HL-60 (cell line): Measurements from ENCODE around the gene AK5.
A peak's percentile ranks its signal among the peaks of the same experiment; 100 is the strongest.

Source experiments
- DNase-seq, 2 experiments: peaks; one replicate each; pipeline ENCODE4 v3.0.0-alpha.2; 2010 to 2020; ENCODE audit warnings: low read depth in 1 of 2, low spot score in 1 of 2
- H3K27ac ChIP-seq: fragments of 250-450 bp; sonication (Bioruptor Pico); replicated peaks from 2 replicates; pipeline ENCODE4 v1.5.1; 2020; ENCODE audit warnings: mild to moderate bottlenecking, moderate library complexity
- H3K27me3 ChIP-seq: fragments of 250-450 bp; sonication (Bioruptor Pico); 2 replicates; pipeline ENCODE4 v1.5.1; 2021; ENCODE audit warnings: mild to moderate bottlenecking, moderate library complexity; ENCODE audit not compliant: insufficient read depth, poor library complexity, severe bottlenecking
- H3K4me3 ChIP-seq: replicated peaks from 2 replicates; pipeline ENCODE4 v1.5.1; 2011; ENCODE audit warnings: mild to moderate bottlenecking, control low read depth, low read length; ENCODE audit not compliant: insufficient read depth
- CTCF ChIP-seq: IDR thresholded peaks from one replicate; pipeline ENCODE4 v1.5.1; 2011; ENCODE audit warnings: low read length, control low read depth, inconsistent platforms; ENCODE audit not compliant: insufficient read depth
- GABPA ChIP-seq: IDR thresholded peaks from 2 replicates; pipeline ENCODE4 v1.6.1; 2012; ENCODE audit warnings: low read depth
- POLR2AphosphoS5 ChIP-seq: IDR thresholded peaks from 2 replicates; pipeline ENCODE4 v1.6.1; 2012; ENCODE audit warnings: low read depth
- REST ChIP-seq: IDR thresholded peaks from 2 replicates; pipeline ENCODE4 v1.6.1; 2012; ENCODE audit warnings: low read depth; ENCODE audit not compliant: insufficient replicate concordance
- SPI1 ChIP-seq: IDR thresholded peaks from 2 replicates; pipeline ENCODE4 v1.6.1; 2012; ENCODE audit warnings: low read depth, mild to moderate bottlenecking, borderline replicate concordance

The AK5 gene

DNA sequence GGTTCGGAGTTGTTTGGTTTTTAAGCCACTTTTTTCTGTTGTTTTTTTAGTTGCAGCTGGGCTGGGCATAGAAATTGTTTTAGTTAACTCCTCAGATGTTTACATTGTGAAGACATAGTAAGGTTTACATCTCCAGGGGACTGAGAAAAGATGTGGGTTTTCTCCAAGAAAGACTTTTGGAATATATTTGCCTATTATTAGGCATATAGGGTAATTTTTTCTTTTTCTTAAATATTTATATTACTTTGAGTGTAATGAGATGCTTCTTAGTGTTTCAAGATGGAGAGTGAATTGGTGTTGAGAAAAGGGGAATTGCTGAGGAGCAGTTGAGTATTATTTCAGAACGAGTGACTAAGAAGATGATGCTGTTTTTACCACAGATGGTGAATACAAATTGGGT, 36.0 kb upstream of the AK5 start:
- Histone ChIP-seq H3K27ac (no peak overlapping the region), H3K27me3 (no peaks in the 10 kb centered on the region), H3K4me3 (no peak overlapping the region)
- DNase-seq: no peak
- TF ChIP-seq REST (no peak), POLR2AphosphoS5 (no peak), GABPA (no peak), CTCF (no peak), SPI1 (no peak)

DNA sequence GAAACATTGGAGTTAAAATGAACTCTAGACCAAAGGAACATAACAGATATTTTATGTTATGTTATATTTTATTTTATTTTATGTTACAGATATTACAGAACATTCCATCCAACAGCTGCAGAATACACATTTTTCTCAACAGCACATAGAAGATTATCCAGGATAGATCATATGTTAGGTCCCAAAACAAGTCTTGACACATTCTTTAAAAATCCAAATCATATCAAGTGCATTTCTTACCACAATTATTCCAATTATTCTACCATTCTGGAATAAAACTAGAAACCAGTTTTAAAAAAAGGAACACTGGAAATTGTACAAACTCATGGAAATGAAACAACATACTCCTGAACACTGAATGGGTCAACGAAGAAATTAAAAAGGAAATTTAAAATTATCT, 31.7 kb upstream of the AK5 start:
- no peak overlapping the region for H3K27ac ChIP-seq
- no peak for TF ChIP-seq POLR2AphosphoS5
- no peak for TF ChIP-seq GABPA
- TF ChIP-seq REST: no peak
- no peak for TF ChIP-seq CTCF
- no peak for TF ChIP-seq SPI1

DNA sequence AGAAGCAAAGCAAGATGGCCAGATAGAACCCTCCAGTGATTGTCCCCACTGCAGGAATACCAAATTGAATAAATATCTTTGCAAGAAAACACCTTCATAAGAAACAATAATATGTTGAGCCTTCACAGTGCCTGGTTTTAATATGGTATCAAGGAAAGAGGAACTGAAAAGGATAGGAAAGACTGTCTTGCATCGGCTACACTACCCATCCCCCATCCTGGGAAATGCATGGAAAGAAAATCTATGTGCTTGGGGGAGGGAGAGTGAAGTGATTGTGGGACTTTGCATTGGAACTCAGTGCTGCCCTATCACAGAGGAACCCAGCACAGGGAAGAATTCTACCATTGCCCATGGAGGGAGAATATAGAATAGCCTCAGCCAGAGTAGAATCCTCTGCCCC, 28.6 kb upstream of the AK5 start:
- no peaks in the 10 kb centered on the region for H3K27me3 ChIP-seq
- H3K27ac ChIP-seq: no peak overlapping the region
- no peak for DNase-seq
- TF ChIP-seq REST (no peak), CTCF (no peak), POLR2AphosphoS5 (no peak), SPI1 (peak; percentile 87), GABPA (no peak)
- H3K4me3 ChIP-seq: no peak overlapping the region

More for the DNA sequence above, 31.7 kb upstream of the AK5 start:
- no peak for DNase-seq
- no peak overlapping the region for H3K4me3 ChIP-seq
- no peaks in the 10 kb centered on the region for H3K27me3 ChIP-seq
